Measurements from ENCODE around the gene SLC38A4.

DNA sequence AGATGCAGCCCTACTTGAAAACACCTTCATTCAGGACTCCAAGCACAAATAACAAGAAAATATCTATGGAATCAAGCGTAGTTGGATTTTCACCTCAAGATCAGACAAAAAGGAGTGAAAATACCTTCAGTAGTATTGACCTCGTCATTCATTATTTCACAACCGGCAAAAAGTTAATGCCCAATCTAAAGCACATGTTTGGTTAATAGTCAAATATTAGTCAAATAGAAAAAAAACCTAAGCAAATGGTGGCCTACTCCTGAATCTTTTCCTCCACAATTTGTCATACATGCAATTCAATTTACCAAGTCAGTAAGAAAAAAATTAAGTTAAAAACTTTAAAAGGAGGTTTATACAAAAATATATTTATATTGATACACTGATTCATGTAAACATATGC is 50.0 kb downstream of the SLC38A4 start:
- TF ChIP-seq, protein P1, sequence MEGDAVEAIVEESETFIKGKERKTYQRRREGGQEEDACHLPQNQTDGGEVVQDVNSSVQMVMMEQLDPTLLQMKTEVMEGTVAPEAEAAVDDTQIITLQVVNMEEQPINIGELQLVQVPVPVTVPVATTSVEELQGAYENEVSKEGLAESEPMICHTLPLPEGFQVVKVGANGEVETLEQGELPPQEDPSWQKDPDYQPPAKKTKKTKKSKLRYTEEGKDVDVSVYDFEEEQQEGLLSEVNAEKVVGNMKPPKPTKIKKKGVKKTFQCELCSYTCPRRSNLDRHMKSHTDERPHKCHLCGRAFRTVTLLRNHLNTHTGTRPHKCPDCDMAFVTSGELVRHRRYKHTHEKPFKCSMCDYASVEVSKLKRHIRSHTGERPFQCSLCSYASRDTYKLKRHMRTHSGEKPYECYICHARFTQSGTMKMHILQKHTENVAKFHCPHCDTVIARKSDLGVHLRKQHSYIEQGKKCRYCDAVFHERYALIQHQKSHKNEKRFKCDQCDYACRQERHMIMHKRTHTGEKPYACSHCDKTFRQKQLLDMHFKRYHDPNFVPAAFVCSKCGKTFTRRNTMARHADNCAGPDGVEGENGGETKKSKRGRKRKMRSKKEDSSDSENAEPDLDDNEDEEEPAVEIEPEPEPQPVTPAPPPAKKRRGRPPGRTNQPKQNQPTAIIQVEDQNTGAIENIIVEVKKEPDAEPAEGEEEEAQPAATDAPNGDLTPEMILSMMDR (IDR thresholded peaks at IDR 0.05): no peak
- TF ChIP-seq POLR2A (IDR thresholded peaks at IDR 0.05) (no peak), POLR2AphosphoS5 (IDR thresholded peaks at IDR 0.05) (no peak), EP300 (IDR thresholded peaks at IDR 0.05) (no peak)
